Activated naive CD8-positive, alpha-beta T cell (primary cell): ENCODE data around the gene PRR36.
A peak's percentile ranks its signal among the peaks of the same experiment; 100 is the strongest.

Experiments
- H3K27ac Mint-ChIP-seq: one replicate; pipeline ENCODE4 v1.8.0; 2021; ENCODE audit warnings: mixed read lengths
- H3K27me3 Mint-ChIP-seq: one replicate; pipeline ENCODE4 v1.8.0; 2021; ENCODE audit warnings: mixed read lengths
- H3K36me3 Mint-ChIP-seq: one replicate; pipeline ENCODE4 v1.8.0; 2021; ENCODE audit warnings: mixed read lengths
- H3K4me1 Mint-ChIP-seq: one replicate; pipeline ENCODE4 v1.8.0; 2021; ENCODE audit warnings: low read depth, mixed read lengths
- H3K4me3 Mint-ChIP-seq: one replicate; pipeline ENCODE4 v1.8.0; 2021; ENCODE audit warnings: mild to moderate bottlenecking, mixed read lengths
- H3K9me3 Mint-ChIP-seq: one replicate; pipeline ENCODE4 v1.8.0; 2021; ENCODE audit warnings: low read depth, mixed read lengths

Gene PRR36

DNA sequence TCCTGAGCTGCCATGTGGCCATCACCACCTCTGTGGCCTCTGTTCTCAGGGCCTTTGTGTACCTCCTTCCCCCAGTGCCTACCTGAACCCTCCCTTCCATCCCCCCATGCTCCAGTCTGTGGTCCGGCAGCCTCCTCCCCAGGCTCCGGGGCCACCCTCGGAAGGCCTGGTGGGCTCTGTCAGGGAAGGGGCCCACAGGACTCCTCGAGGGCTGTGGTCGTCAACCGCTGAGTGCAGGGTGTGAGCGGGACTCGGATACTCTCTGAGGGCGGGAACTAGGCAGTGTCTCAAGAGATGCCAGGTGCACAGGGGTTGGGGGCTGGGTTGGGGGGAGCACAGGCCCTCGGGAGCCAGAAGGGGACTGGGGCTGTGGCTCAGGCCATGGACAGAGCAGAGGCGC, 33.4 kb upstream of the PRR36 start:
- Mint-ChIP-seq H3K36me3 (peaks cover 2% of the 10 kb centered on the region), H3K4me1 (peaks cover 20% of the 10 kb centered on the region), H3K4me3 (no peak overlapping the region), H3K27me3 (no peaks in the 10 kb centered on the region), H3K27ac (no peak overlapping the region), H3K9me3 (no peaks in the 10 kb centered on the region)

DNA sequence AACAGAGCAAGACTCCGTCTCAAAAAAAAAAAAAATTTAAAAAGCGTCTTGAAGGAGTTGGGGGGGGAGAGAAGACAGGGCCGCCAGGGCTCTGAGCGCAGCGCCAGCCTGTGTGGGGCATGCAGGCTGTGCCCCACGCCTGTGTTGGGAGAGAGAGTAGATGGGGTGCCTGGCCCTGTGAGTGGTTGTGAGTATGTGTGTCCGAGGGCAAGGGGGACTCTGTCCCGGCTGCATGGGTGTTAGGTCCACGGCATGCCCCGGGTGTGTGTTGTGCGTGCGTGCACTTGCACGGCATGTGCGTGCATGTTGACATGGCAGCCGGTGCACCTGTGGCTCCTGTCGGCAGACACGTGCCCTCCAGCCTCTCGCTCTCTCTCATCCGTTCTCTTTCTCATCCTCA, 32.9 kb upstream of the PRR36 start:
- H3K27ac Mint-ChIP-seq: no peak overlapping the region
- peaks cover 22% of the 10 kb centered on the region for H3K4me1 Mint-ChIP-seq
- H3K4me3 Mint-ChIP-seq: no peak overlapping the region
- H3K36me3 Mint-ChIP-seq: peaks cover 2% of the 10 kb centered on the region
- no peaks in the 10 kb centered on the region for H3K27me3 Mint-ChIP-seq
- no peaks in the 10 kb centered on the region for H3K9me3 Mint-ChIP-seq

DNA sequence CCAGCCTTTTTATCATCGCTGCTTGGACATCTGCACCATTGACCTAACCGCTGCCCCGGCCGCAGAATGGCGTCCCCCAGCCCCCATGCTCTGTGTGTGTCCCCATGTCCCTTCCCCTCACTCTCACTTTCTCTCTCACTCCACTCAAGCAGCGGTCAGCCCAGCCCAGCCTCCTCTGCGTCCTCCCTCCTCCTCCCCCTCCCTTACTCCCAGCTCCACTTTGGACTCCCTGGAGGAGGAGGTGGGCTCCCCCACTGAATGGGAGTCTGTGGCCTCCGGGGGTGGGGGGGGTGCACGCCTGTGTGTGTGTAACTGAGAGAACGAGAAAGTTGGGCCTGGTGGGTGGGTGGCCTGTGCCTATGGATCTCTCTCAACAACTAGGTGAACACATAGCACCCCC, 31.7 kb upstream of the PRR36 start:
- Mint-ChIP-seq H3K36me3 (peaks cover 2% of the 10 kb centered on the region), H3K27ac (peak overlapping the region; percentile 78), H3K9me3 (no peaks in the 10 kb centered on the region), H3K4me3 (peak overlapping the region; percentile 81), H3K4me1 (peaks cover 22% of the 10 kb centered on the region), H3K27me3 (no peaks in the 10 kb centered on the region)

DNA sequence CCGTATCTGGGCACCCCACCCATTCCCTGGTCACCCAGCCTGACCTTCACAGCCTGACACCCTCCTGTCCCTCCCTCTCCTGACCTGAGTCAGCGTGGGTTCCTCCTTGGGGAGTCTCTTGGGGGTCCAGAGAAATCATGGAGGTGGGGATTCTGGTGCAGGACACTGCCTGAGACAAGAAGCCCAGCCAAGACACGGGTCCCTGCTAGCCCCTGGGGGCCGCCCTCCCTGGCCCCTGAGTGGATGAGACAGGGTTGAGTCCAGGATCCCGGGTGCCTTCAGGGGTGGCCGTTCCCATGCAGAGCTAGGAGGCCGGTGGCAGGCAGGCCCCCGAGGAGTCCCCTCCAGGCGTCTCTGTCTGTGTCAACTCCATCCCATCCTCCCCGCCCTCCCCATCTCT, 31.1 kb upstream of the PRR36 start:
- Mint-ChIP-seq H3K4me1 (peaks cover 22% of the 10 kb centered on the region), H3K9me3 (no peaks in the 10 kb centered on the region), H3K36me3 (peaks cover 2% of the 10 kb centered on the region), H3K27ac (peak overlapping the region; percentile 83), H3K27me3 (no peaks in the 10 kb centered on the region), H3K4me3 (peak overlapping the region; percentile 85)

DNA sequence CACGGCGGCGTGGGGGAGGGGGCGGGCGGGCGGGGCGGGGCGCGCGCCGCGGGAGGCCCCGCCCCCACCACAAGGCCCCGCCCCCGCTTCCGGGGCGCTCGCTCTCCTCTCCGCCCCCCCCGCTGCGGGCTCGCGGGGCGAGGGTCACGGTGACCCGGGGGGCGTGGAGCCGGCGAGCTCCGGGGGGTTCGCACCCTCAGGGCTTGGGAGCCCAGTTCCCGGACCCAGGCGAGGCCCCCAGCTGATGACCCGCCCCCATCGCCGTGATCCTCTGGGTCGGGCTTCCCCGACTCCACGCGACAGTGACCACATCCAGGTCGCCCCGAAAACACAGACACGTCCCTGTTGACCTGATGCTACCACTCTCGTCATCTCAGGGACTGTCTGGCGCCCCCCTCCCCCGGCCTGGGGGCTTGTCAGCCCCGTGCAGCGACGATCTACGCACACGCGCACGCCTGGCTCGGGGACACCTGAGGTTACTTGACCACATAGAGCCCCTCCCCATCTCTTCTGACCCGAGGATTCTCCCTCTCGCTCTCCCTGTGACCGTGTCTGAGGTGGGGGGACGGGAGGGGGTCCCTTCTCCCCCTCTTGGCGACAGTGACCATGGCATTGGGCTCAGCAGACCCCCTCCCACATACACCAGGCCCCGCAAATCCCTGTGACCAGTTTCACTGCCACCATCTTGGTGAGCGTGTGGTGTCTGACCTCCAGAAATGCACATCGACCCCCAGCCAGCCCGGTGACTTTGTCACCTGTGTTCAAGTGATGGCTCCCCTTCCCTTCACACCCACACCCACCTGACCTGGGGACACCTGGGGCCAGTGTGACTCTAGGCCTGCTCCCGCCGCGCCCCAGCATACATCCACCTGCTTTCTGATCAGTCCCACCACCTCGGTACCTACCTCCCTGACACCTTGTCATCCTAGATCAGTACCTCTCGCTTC, 30.2 kb upstream of the PRR36 start:
- H3K4me3 Mint-ChIP-seq: peak overlapping the region; percentile 85
- H3K9me3 Mint-ChIP-seq: no peaks in the 10 kb centered on the region
- H3K27ac Mint-ChIP-seq: peak overlapping the region; percentile 83
- H3K27me3 Mint-ChIP-seq: no peaks in the 10 kb centered on the region
- peaks cover 2% of the 10 kb centered on the region for H3K36me3 Mint-ChIP-seq
- H3K4me1 Mint-ChIP-seq: peaks cover 22% of the 10 kb centered on the region

DNA sequence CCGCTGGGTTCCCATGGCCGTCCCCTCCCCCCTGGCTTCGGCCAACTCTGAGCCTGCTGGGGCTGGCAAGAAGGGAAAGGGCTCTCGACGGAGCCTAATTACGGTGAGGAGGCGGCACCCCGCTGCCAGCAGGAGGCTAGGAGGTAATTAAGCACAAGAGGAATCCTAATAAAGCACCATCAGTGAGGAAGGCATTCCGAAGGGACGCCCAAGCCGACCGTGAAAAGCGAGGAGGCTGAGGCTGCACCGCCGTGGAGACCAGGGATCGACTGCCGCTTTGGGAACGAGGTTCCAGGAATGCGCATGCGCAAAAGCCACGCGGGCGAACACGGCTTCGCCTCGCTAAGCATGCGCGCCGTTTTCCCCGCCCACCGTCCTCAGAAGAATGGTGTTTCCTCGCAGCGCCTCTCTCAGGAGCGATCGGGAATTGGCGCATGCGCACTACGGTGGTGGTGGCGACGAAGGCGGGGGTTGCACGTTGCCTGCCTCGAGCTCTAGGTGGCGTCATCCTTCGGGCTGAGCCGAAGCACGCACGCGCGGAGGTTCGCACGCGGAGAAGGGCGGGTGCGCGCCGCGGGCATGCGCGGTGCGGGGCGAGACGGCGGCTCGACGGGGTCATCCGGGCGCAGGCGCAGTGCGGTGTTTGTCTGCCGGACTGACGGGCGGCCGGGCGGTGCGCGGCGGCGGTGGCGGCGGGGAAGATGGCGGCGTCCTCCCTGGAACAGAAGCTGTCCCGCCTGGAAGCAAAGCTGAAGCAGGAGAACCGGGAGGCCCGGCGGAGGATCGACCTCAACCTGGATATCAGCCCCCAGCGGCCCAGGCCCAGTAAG, 29.3 kb upstream of the PRR36 start, which contains the start of gene MAP2K7:
MAP2K7 (plus strand) TSS at position 634 of the 830 bp plus-strand sequence; CDS start at position 702, 68 bp downstream.
- H3K27me3 Mint-ChIP-seq: no peaks in the 10 kb centered on the region
- peak within 1 kb of the TSS; percentile 89 for H3K27ac Mint-ChIP-seq
- peak within 1 kb of the TSS; percentile 89 for H3K4me3 Mint-ChIP-seq
- no peaks in the 10 kb centered on the region for H3K9me3 Mint-ChIP-seq
- peaks cover 2% of the 10 kb centered on the region for H3K36me3 Mint-ChIP-seq
- peaks cover 22% of the 10 kb centered on the region for H3K4me1 Mint-ChIP-seq

DNA sequence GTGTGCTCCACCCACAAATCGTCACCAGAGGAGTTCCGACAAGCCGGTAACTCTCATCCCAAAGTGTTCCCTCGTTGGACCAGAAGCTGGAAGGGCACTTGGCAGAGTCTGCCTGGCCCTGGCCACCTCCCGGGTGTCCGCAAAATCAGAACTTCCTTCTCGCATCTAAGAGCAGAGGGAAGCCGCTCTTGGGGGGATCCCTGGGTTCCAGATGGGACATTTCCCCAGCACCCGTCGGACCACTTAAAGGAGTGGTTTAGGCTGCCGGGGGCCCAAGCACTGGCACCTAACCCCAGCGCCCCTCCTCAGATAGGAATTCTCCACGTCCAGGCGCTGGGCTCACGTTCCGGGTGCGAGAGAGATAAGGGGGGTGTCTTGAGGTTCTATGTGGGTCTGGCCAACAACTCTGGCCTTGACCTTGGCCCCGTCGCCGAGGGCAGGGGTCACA, 28.6 kb upstream of the PRR36 start:
- Mint-ChIP-seq H3K4me3 (peak overlapping the region; percentile 89), H3K27ac (peak overlapping the region; percentile 89), H3K36me3 (peaks cover 2% of the 10 kb centered on the region), H3K4me1 (peaks cover 22% of the 10 kb centered on the region), H3K27me3 (no peaks in the 10 kb centered on the region), H3K9me3 (no peaks in the 10 kb centered on the region)

DNA sequence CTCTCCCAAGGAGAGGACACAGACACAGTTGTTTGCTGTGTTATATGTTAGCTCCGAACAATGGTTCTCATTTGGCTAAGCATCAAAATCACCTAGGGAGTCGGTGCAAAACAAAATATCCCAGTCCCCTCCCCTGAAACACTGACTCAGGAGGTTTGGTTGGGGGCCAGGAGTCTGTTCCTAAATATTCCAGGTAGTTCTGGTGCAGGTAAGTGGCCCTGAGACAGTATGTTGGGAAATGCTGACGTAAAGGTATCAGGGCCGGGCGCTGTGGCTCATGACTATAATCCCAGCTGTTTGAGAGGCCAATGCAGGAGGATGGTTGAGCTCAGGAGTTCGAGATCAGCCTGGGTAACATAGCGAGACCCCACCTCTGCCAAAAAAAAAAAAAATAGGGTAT, 27.1 kb upstream of the PRR36 start:
- Mint-ChIP-seq H3K9me3 (no peaks in the 10 kb centered on the region), H3K4me1 (peaks cover 20% of the 10 kb centered on the region), H3K36me3 (peaks cover 2% of the 10 kb centered on the region), H3K27me3 (no peaks in the 10 kb centered on the region), H3K4me3 (peak overlapping the region; percentile 63), H3K27ac (no peak overlapping the region)

DNA sequence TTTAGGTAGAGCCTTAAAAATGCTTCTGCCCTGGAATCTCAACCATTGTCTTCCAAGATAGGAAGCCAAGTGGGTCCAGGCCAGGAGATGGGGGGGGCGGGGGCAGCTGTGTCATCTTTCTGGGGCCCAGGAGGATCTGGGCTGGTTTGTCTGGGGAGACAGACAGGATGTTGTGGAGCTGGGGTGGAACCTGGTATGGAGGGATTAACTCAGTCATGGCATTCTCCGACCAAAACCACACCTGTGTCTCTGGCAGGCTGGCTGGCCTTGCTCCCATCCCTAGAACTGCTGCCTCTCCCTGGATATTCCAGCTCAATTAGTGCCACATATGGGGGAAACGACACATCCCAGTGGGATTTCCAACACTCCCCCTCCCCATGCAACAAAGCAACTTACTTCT, 26.7 kb upstream of the PRR36 start:
- no peak overlapping the region for H3K27ac Mint-ChIP-seq
- peaks cover 20% of the 10 kb centered on the region for H3K4me1 Mint-ChIP-seq
- H3K27me3 Mint-ChIP-seq: no peaks in the 10 kb centered on the region
- H3K36me3 Mint-ChIP-seq: peaks cover 2% of the 10 kb centered on the region
- H3K9me3 Mint-ChIP-seq: no peaks in the 10 kb centered on the region
- H3K4me3 Mint-ChIP-seq: no peak overlapping the region

DNA sequence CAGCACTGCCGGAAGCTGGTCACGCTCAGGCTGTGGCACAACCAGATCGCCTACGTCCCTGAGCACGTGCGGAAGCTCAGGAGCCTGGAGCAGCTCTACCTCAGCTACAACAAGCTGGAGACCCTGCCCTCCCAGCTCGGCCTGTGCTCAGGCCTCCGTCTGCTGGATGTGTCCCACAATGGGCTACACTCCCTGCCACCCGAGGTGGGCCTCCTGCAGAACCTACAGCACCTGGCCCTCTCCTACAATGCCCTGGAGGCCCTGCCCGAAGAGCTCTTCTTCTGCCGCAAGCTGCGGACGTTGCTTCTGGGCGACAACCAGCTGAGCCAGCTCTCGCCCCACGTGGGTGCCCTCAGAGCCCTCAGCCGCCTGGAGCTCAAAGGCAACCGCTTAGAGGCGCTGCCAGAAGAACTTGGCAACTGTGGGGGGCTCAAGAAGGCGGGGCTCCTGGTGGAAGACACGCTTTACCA, 26.2 kb upstream of the PRR36 start:
- Mint-ChIP-seq H3K9me3 (no peaks in the 10 kb centered on the region), H3K27me3 (no peaks in the 10 kb centered on the region), H3K4me1 (peaks cover 16% of the 10 kb centered on the region), H3K27ac (no peak overlapping the region), H3K4me3 (no peak overlapping the region), H3K36me3 (no peaks in the 10 kb centered on the region)

DNA sequence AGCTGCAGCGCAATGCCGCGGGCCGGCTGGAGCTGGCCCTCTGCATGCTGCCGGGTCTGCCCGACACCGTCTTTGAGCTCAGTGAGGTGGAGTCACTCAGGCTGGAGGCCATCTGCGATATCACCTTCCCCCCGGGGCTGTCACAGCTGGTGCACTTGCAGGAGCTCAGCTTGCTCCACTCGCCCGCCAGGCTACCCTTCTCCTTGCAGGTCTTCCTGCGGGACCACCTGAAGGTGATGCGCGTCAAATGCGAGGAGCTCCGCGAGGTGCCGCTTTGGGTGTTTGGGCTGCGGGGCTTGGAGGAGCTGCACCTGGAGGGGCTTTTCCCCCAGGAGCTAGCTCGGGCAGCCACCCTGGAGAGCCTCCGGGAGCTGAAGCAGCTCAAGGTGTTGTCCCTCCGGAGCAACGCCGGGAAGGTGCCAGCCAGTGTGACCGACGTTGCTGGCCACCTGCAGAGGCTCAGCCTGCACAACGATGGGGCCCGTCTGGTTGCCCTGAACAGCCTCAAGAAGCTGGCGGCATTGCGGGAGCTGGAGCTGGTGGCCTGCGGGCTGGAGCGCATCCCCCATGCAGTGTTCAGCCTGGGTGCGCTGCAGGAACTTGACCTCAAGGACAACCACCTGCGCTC, 25.7 kb upstream of the PRR36 start:
- H3K9me3 Mint-ChIP-seq: no peaks in the 10 kb centered on the region
- H3K4me1 Mint-ChIP-seq: peaks cover 12% of the 10 kb centered on the region
- no peaks in the 10 kb centered on the region for H3K36me3 Mint-ChIP-seq
- no peak overlapping the region for H3K4me3 Mint-ChIP-seq
- H3K27ac Mint-ChIP-seq: no peak overlapping the region
- no peaks in the 10 kb centered on the region for H3K27me3 Mint-ChIP-seq

DNA sequence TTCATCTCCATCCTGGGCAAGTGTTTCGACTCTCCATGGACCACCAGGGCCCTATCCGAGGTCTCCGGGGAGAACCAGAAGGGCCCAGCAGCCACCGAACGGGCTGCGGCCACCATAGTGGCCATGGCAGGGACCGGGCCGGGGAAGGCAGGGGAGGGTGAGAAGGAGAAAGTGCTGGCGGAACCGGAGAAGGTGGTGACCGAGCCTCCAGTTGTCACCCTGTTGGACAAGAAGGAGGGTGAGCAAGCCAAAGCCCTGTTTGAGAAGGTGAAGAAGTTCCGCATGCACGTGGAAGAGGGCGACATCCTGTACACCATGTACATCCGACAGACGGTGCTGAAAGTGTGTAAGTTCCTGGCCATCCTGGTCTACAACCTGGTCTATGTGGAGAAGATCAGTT, 24.8 kb upstream of the PRR36 start:
- no peaks in the 10 kb centered on the region for H3K9me3 Mint-ChIP-seq
- H3K27ac Mint-ChIP-seq: no peak overlapping the region
- no peak overlapping the region for H3K4me3 Mint-ChIP-seq
- peaks cover 3% of the 10 kb centered on the region for H3K27me3 Mint-ChIP-seq
- H3K4me1 Mint-ChIP-seq: peaks cover 8% of the 10 kb centered on the region
- no peaks in the 10 kb centered on the region for H3K36me3 Mint-ChIP-seq

DNA sequence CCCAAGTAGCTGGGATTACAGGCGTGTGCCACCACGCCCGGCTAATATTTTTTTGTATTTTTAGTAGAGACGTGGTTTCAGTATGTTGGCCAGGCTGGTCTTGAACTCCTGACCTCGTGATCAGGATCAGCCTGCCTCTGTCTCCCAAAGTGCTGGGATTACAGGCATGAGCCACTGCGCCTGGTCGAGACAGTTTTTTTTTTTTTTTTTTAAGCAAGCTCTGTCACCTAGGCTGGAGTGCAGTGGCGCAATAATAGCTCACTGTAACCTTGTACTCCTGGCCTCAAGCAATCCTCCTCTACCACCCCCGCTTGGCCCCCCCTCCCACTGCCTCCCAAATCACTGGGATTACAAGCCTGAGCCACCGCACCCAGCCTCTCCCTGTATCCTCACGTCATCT, 23.1 kb upstream of the PRR36 start:
- Mint-ChIP-seq H3K4me3 (no peak overlapping the region), H3K9me3 (no peaks in the 10 kb centered on the region), H3K27ac (no peak overlapping the region), H3K4me1 (no peaks in the 10 kb centered on the region), H3K27me3 (peaks cover 3% of the 10 kb centered on the region), H3K36me3 (no peaks in the 10 kb centered on the region)

DNA sequence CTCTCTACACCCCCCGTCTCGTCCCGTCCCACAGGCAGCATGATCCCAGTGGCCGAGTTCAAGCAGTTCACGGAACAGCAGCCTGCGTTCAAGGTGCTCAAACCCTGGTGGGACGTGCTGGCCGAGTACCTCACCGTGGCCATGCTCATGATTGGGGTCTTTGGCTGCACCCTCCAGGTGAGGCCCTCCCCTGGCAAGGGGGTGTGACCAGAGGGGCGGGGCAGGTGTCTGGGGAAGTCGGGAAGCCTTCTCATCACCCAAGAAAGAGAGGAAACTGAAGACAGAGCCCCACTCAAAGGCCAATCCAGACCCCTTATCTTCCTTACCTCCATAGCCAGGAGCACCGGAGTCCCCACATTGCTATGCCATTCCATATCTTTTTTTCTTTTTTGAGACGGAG, 21.4 kb upstream of the PRR36 start:
- Mint-ChIP-seq H3K27ac (no peak overlapping the region), H3K4me3 (no peak overlapping the region), H3K27me3 (peaks cover 3% of the 10 kb centered on the region), H3K4me1 (no peaks in the 10 kb centered on the region), H3K36me3 (no peaks in the 10 kb centered on the region), H3K9me3 (no peaks in the 10 kb centered on the region)
